Erythroblast (primary cell): ENCODE measurements around the gene NPHP4.

Experiments
- GATA1 ChIP-seq: IDR thresholded peaks from 2 replicates; pipeline ENCODE4 v1.6.1; 2011; ENCODE audit warnings: low read depth, mild to moderate bottlenecking, control low read depth, low read length, moderate library complexity
- POLR2A ChIP-seq: IDR thresholded peaks from 2 replicates; pipeline ENCODE4 v1.6.1; 2011; ENCODE audit warnings: mild to moderate bottlenecking, low read length

- no peak for TF ChIP-seq POLR2A
- no peak for TF ChIP-seq GATA1
These were observed 56.1 kb downstream of the NPHP4 start for GRCh38 chr1:5936126-5936525.
